HG03520 (cell line): ENCODE data around the gene MAP1LC3A.

Source experiments
- ATAC-seq: cut with Tn5 transposase; IDR thresholded peaks from one replicate; pipeline ENCODE4 v1.9.1; 2021; ENCODE audit warnings: mild to moderate bottlenecking, moderate library complexity; ENCODE audit not compliant: unreplicated experiment

The MAP1LC3A gene

GRCh38 chr20:34574426-34574825 lies 15.9 kb downstream of the MAP1LC3A start:
- no peak for ATAC-seq

- no peak for ATAC-seq
These were observed 16.3 kb downstream of the MAP1LC3A start for GRCh38 chr20:34574861-34575260.

GRCh38 chr20:34575271-34575670 lies 16.8 kb downstream of the MAP1LC3A start:
- no peak for ATAC-seq

- no peak for ATAC-seq
These were observed 17.2 kb downstream of the MAP1LC3A start for GRCh38 chr20:34575756-34576155.

- ATAC-seq: no peak
These were observed 18.5 kb downstream of the MAP1LC3A start for GRCh38 chr20:34577061-34577460.

- ATAC-seq: no peak
These were observed 19.5 kb downstream of the MAP1LC3A start for GRCh38 chr20:34578025-34578424.

- no peak for ATAC-seq
These were observed 20.0 kb downstream of the MAP1LC3A start for GRCh38 chr20:34578521-34578920.

- ATAC-seq: no peak
These were observed 20.9 kb downstream of the MAP1LC3A start for GRCh38 chr20:34579191-34579978.

GRCh38 chr20:34579979-34580940 lies 21.7 kb downstream of the MAP1LC3A start:
- peak; percentile 43 for ATAC-seq

GRCh38 chr20:34581341-34582184 lies 23.0 kb downstream of the MAP1LC3A start:
- no peak for ATAC-seq

- ATAC-seq: no peak
These were observed 23.7 kb downstream of the MAP1LC3A start for GRCh38 chr20:34582221-34582620.

GRCh38 chr20:34582911-34583310 lies 24.4 kb downstream of the MAP1LC3A start:
- ATAC-seq: no peak

- ATAC-seq: no peak
These were observed 25.0 kb downstream of the MAP1LC3A start for GRCh38 chr20:34583544-34583943.

- no peak for ATAC-seq
These were observed 26.5 kb downstream of the MAP1LC3A start for GRCh38 chr20:34585019-34585418.

GRCh38 chr20:34586488-34587163 lies 28.1 kb downstream of the MAP1LC3A start:
- no peak for ATAC-seq

- ATAC-seq: no peak
These were observed 37.1 kb downstream of the MAP1LC3A start for GRCh38 chr20:34595377-34596184.

GRCh38 chr20:34600892-34601653 lies 42.6 kb downstream of the MAP1LC3A start:
- no peak for ATAC-seq

- no peak for ATAC-seq
These were observed 46.7 kb downstream of the MAP1LC3A start for GRCh38 chr20:34604980-34605788.
